HepG2 (cell line): ENCODE data around the gene CCT8. TPM values are rescaled to one million over a fixed set of nuclear protein-coding genes. Genes with fewer than 3 reads are reported as not detected.
A peak's percentile ranks its signal among the peaks of the same experiment; 100 is the strongest.

Experiments
- ATAC-seq: fragments of 200-7000 bp; cut with Tn5 transposase; 3 replicates; pipeline ENCODE4 v1.9.1; 2020; ENCODE audit warnings: mild to moderate bottlenecking, moderate library complexity
- BruUV-seq: library from RNA; stranded (reverse); fragments of 400-500 nt; replicated peaks from 2 replicates; lab custom pipeline; 2021; lab: Mats Ljungman, UMichigan
- CTCF ChIA-PET: fragments of 300-600 bp; formaldehyde crosslinking; extraction: SDS; loops from one replicate; lab custom pipeline; 2021; ENCODE audit warnings: low total read pairs, inconsistent platforms, low intra/inter-chr PET ratio; lab: Yijun Ruan, JAX
- POLR2A ChIA-PET: fragments of 350-600 bp; sonication (Branson Sonifier 250); formaldehyde crosslinking; loops from one replicate; lab custom pipeline; 2020; ENCODE audit warnings: antibody characterized with exemption, inconsistent platforms; lab: Yijun Ruan, JAX
- DNase-seq: peaks from one replicate; pipeline ENCODE4 v3.0.0-alpha.2; 2015; ENCODE audit warnings: low spot score
- FAIRE-seq: peaks from 3 replicates; lab custom pipeline; 2011; peaks lifted over from hg19 to GRCh38; lab: Jason Lieb, UNC
- H2AFZ ChIP-seq: one replicate; pipeline ENCODE4 v1.6.1; 2011; ENCODE audit warnings: low read length, inconsistent platforms
- H3K27ac ChIP-seq: fragments of 300-600 bp; 3 replicates; pipeline ENCODE4 v1.8.0; 2011; ENCODE audit warnings: mixed run types, mild to moderate bottlenecking, mixed read lengths, low read length, inconsistent platforms; ENCODE audit not compliant: insufficient read depth; ENCODE audit errors: extremely low read length
- H3K27me3 ChIP-seq, 2 experiments: fragments of 200-600 bp in 1 of 2; 2 replicates in 1 of 2; 3 replicates in 1 of 2; pipeline versions ENCODE4 v1.6.0 to v1.8.0; 2011; ENCODE audit warnings: low read length in 2 of 2, mild to moderate bottlenecking in 2 of 2, moderate library complexity in 2 of 2, inconsistent platforms in 1 of 2; ENCODE audit not compliant: insufficient read depth in 2 of 2, control insufficient read depth in 1 of 2
- H3K36me3 ChIP-seq, 2 experiments: fragments of 200-600 bp in 1 of 2; replicated peaks in 1 of 2; 2 replicates in 1 of 2; 3 replicates in 1 of 2; pipeline versions ENCODE4 v1.5.1 to v1.8.0; 2011; ENCODE audit warnings: low read length in 2 of 2, inconsistent platforms in 1 of 2; ENCODE audit not compliant: insufficient read depth in 2 of 2, control insufficient read depth in 1 of 2
- H3K4me1 ChIP-seq: 2 replicates; pipeline ENCODE4 v1.5.1; 2012; ENCODE audit warnings: low read length, inconsistent platforms; ENCODE audit not compliant: insufficient read depth
- H3K4me2 ChIP-seq: 2 replicates; pipeline ENCODE4 v1.6.0; 2011; ENCODE audit warnings: low read depth, low read length, inconsistent platforms
- H3K4me3 ChIP-seq, 3 experiments: fragments of 200-600 bp in 1 of 3; sonication (generic), shearing (Covaris generic) in 1 of 3; replicated peaks in 1 of 3; 2 replicates each; pipeline ENCODE4 v1.5.1; 2011 to 2016; ENCODE audit warnings: low read length in 3 of 3, inconsistent platforms in 2 of 3, low read depth in 2 of 3, mild to moderate bottlenecking in 2 of 3, control low read depth in 1 of 3, mixed read lengths in 1 of 3; ENCODE audit not compliant: insufficient read depth in 1 of 3
- H3K79me2 ChIP-seq: one replicate; pipeline ENCODE4 v1.6.1; 2011; ENCODE audit warnings: low read length, inconsistent platforms; ENCODE audit not compliant: insufficient read depth
- H3K9ac ChIP-seq: 2 replicates; pipeline ENCODE4 v1.6.0; 2011; ENCODE audit warnings: mild to moderate bottlenecking, low read depth, low read length, inconsistent platforms; ENCODE audit not compliant: insufficient read depth
- H3K9me3 ChIP-seq: 2 replicates; pipeline ENCODE4 v1.5.1; 2012; ENCODE audit warnings: mild to moderate bottlenecking, low read length
- H4K20me1 ChIP-seq: 2 replicates; pipeline ENCODE4 v1.6.0; 2011; ENCODE audit warnings: inconsistent platforms, mild to moderate bottlenecking, low read length, moderate library complexity; ENCODE audit not compliant: insufficient read depth
- FOXJ3 ChIP-seq: sonication (generic); formaldehyde crosslinking; IDR thresholded peaks from 2 replicates; pipeline ENCODE4 v1.4.0; 2020; ENCODE audit warnings: missing genetic modification reagents, mild to moderate bottlenecking, borderline replicate concordance
- KLF13 ChIP-seq: sonication (generic); formaldehyde crosslinking; IDR thresholded peaks from 2 replicates; pipeline ENCODE4 v1.4.0; 2020; ENCODE audit warnings: mild to moderate bottlenecking, missing genetic modification reagents
- KMT2A ChIP-seq: sonication (generic); formaldehyde crosslinking; IDR thresholded peaks from 2 replicates; pipeline ENCODE4 v1.4.0; 2020; ENCODE audit warnings: missing genetic modification reagents
- MIER2 ChIP-seq: IDR thresholded peaks from 2 replicates; pipeline ENCODE4 v1.6.1; 2016; ENCODE audit warnings: missing biosample characterization, missing genetic modification reagents
- MZF1 ChIP-seq: sonication (generic); formaldehyde crosslinking; IDR thresholded peaks from 2 replicates; pipeline ENCODE4 v1.8.1; 2023; ENCODE audit warnings: mild to moderate bottlenecking, missing genetic modification reagents, borderline replicate concordance
- POLR2A ChIP-seq, 2 experiments: IDR thresholded peaks; 2 replicates each; pipeline ENCODE4 v1.6.1; 2011; ENCODE audit warnings: low read depth in 2 of 2, low read length in 2 of 2, mild to moderate bottlenecking in 1 of 2, moderate library complexity in 1 of 2; ENCODE audit not compliant: insufficient read depth in 1 of 2
- SAP130 ChIP-seq: IDR thresholded peaks from 2 replicates; pipeline ENCODE4 v1.6.1; 2016; ENCODE audit warnings: low read depth
- STAT5B ChIP-seq: sonication (generic); formaldehyde crosslinking; IDR thresholded peaks from 2 replicates; pipeline ENCODE4 v1.4.0; 2020; ENCODE audit warnings: missing genetic modification reagents
- TARDBP ChIP-seq: sonication (generic); formaldehyde crosslinking; IDR thresholded peaks from 2 replicates; pipeline ENCODE4 v1.8.0; 2022; ENCODE audit warnings: mild to moderate bottlenecking, missing genetic modification reagents
- ZNF30 ChIP-seq: sonication (generic); formaldehyde crosslinking; IDR thresholded peaks from 2 replicates; pipeline ENCODE4 v1.5.0; 2020; ENCODE audit warnings: mild to moderate bottlenecking, missing genetic modification reagents
- WGBS: methylation state at CpG from one replicate; pipeline ENCODE4 v1.1.6; 2017; ENCODE audit warnings: low lambda C conversion rate; 5-methylcytosine and 5-hydroxymethylcytosine counted together
- in situ Hi-C: cut with HindIII; loops from 2 replicates; pipeline ENCODE4 v1.10.0; 2017; ENCODE audit warnings: low pct_unique_long_range_greater_than_20kb; ENCODE audit not compliant: extremely low pct_ligation_motif_present
- intact Hi-C: fragments of 100-400 bp; cut with micrococcal nuclease; formaldehyde crosslinking; loops from one replicate; pipeline ENCODE4 v1.10.0; 2022; ENCODE audit not compliant: unreplicated experiment
- polyA plus RNA-seq, 8 experiments: library from polyadenylated mRNA; depleted of rRNA in 3 of 8; stranded (reverse) in 7 of 8; unstranded in 1 of 8; fragments of >200 nt; fragmentation: Illumina TruSeq in 4 of 8; extraction: Trizol in 4 of 8; gene quantifications; 2 replicates each; pipeline versions ENCODE4 v1.2.1 to v1.2.3, GENCODE V29; 2011 to 2016; ENCODE audit warnings: low read depth in 4 of 8, missing spikeins in 1 of 8, mixed read lengths in 1 of 8; ENCODE audit not compliant: insufficient read depth in 1 of 8
- total RNA-seq, 5 experiments: library from RNA; depleted of rRNA; stranded (reverse); fragments of >200 nt; fragmentation: Illumina TruSeq; extraction: Trizol; gene quantifications; 2 replicates each; pipeline ENCODE4 v1.2.3, GENCODE V29; 2016; ENCODE audit warnings: low read depth in 1 of 5
- TF ChIP-seq, protein P1 (sequence below), 2 experiments: sonication (generic) in 1 of 2; formaldehyde crosslinking in 1 of 2; IDR thresholded peaks; 2 replicates each; pipeline versions ENCODE4 v1.6.1 to v1.9.0; 2014 to 2022; ENCODE audit warnings: antibody characterized with exemption in 1 of 2, borderline replicate concordance in 1 of 2, inconsistent platforms in 1 of 2, low read depth in 1 of 2, missing genetic modification reagents in 1 of 2
- TF ChIP-seq, protein P2 (sequence below): sonication (generic); formaldehyde crosslinking; IDR thresholded peaks from 2 replicates; pipeline ENCODE4 v1.8.1; 2023; ENCODE audit warnings: mild to moderate bottlenecking, missing genetic modification reagents, borderline replicate concordance

The CCT8 gene
- total and polyA plus RNA-seq, 2 of the 13 experiments (the other 11 are each of a cell fraction or from before 2014, with no cell fraction given) = 127 to 325 TPM

DNA sequence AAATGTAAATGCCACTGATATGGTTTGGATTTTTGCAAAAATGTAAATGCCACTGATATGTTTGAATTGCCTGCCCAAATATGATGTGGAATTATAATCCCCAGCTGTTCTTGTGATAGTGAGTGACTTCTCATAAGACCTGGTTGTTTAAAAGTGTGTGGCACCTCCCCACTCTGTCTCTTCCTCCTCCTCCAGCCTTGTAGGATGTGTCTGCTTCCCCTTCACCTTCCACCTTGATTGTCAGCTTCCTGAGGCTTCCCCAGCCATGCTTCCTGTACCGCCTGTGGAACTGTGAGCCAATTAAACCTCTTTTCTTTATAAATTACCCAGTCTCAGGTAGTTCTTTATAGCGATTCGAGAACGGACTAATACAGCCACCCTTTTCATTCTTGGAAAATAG, 1.3 kb upstream of the CCT8 start:
- H4K20me1 ChIP-seq = peaks cover 27% of the 10 kb centered on the region
- DNase-seq (no peak), FAIRE-seq (no peak), ATAC-seq (no peak)
- CTCF ChIA-PET = no interaction called here
- H3K36me3 ChIP-seq = no peaks in the 10 kb centered on the region; a peak in 2 of 5 replicates
- no TSS peak for BruUV-seq
- H3K79me2 ChIP-seq = peaks cover 37% of the 10 kb centered on the region
- no peaks in the 10 kb centered on the region for H3K9me3 ChIP-seq
- no peak overlapping the region for H3K9ac ChIP-seq
- intact Hi-C loops (no loop called here), in situ Hi-C loops (loop anchor here (25.0 kb wide), 2 partner anchors 763 to 2013 kb away; no protein-coding TSS in a partner anchor)
- H3K4me3 ChIP-seq = no peak overlapping the region
- peak overlapping the region; percentile 57 for H2AFZ ChIP-seq
- H3K4me2 ChIP-seq = peak overlapping the region; percentile 92; the same call in 1 of the 2 replicates
- WGBS = 93% methylated on average over 4 of the region's 4 CpGs
- POLR2A ChIA-PET = interaction anchor here (1.1 to 1.9 kb wide), 4 partner anchors 17 to 190 kb away, joined by 3 to 26 read pairs (median 6); partner anchors contain the start of genes LTN1 and USP16
- no peaks in the 10 kb centered on the region; a peak in 1 of 5 replicates for H3K27me3 ChIP-seq
- TF ChIP-seq SAP130 (CRISPR knock-in tag) (no peak), ZNF30 (CRISPR knock-in tag) (no peak), KMT2A (CRISPR knock-in tag) (no peak), MZF1 (CRISPR knock-in tag) (no peak), FOXJ3 (no peak), TARDBP (CRISPR knock-in tag) (no peak), MIER2 (CRISPR knock-in tag) (no peak), STAT5B (CRISPR knock-in tag) (no peak), KLF13 (CRISPR knock-in tag) (no peak), POLR2A (IDR thresholded peaks at IDR 0.05; ENCODE audit: insufficient read depth in 1 of 2, low read depth in 2 of 2, low read length in 2 of 2) (no peak)
- TF ChIP-seq, protein P1, sequence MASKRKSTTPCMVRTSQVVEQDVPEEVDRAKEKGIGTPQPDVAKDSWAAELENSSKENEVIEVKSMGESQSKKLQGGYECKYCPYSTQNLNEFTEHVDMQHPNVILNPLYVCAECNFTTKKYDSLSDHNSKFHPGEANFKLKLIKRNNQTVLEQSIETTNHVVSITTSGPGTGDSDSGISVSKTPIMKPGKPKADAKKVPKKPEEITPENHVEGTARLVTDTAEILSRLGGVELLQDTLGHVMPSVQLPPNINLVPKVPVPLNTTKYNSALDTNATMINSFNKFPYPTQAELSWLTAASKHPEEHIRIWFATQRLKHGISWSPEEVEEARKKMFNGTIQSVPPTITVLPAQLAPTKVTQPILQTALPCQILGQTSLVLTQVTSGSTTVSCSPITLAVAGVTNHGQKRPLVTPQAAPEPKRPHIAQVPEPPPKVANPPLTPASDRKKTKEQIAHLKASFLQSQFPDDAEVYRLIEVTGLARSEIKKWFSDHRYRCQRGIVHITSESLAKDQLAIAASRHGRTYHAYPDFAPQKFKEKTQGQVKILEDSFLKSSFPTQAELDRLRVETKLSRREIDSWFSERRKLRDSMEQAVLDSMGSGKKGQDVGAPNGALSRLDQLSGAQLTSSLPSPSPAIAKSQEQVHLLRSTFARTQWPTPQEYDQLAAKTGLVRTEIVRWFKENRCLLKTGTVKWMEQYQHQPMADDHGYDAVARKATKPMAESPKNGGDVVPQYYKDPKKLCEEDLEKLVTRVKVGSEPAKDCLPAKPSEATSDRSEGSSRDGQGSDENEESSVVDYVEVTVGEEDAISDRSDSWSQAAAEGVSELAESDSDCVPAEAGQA (IDR thresholded peaks at IDR 0.05; ENCODE audit: low read depth) = no peak
- TF ChIP-seq, protein P1 (CRISPR knock-in tag; IDR thresholded peaks at IDR 0.05; ENCODE audit: borderline replicate concordance) = no peak
- TF ChIP-seq, protein P2, sequence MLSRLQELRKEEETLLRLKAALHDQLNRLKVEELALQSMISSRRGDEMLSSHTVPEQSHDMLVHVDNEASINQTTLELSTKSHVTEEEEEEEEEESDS (CRISPR knock-in tag) = no peak
- H3K27ac ChIP-seq = no peak overlapping the region
- H3K4me1 ChIP-seq = peaks cover 51% of the 10 kb centered on the region
